GM21526 (cell line): ENCODE measurements around the gene HECTD1.
"Not testable (repeated sequence)": the region's sequence is repeated elsewhere in the genome, so short reads cannot be mapped to it uniquely, and the experiment has no call there.

Experiments
- ATAC-seq: cut with Tn5 transposase; IDR thresholded peaks from one replicate; pipeline ENCODE4 v1.9.1; 2021; ENCODE audit warnings: moderate library complexity; ENCODE audit not compliant: unreplicated experiment, low FRiP score

Gene HECTD1

GRCh38 chr14:31207755-31208545 lies at the start of gene HECTD1:
Gene HECTD1 (minus strand): TSS chr14:31207793. CDS start chr14:31205936, 1,857 bp downstream.
- peak; percentile 73 for ATAC-seq

- no peak for ATAC-seq
These were observed 49.6 kb upstream of the HECTD1 start for GRCh38 chr14:31257244-31257553.

GRCh38 chr14:31256534-31257243 lies 49.1 kb upstream of the HECTD1 start:
- no peak for ATAC-seq

GRCh38 chr14:31255918-31256317 lies 48.3 kb upstream of the HECTD1 start:
- not testable (repeated sequence) for ATAC-seq

GRCh38 chr14:31255286-31255685 lies 47.7 kb upstream of the HECTD1 start:
- ATAC-seq: no peak

GRCh38 chr14:31253746-31254471 lies 46.3 kb upstream of the HECTD1 start:
- no peak for ATAC-seq

- no peak for ATAC-seq
These were observed 45.3 kb upstream of the HECTD1 start for GRCh38 chr14:31252865-31253264.

- no peak for ATAC-seq
These were observed 43.7 kb upstream of the HECTD1 start for GRCh38 chr14:31251028-31251958.

- no peak for ATAC-seq
These were observed 37.0 kb upstream of the HECTD1 start for GRCh38 chr14:31244626-31245025.

GRCh38 chr14:31243860-31244259 lies 36.3 kb upstream of the HECTD1 start:
- ATAC-seq: no peak

GRCh38 chr14:31242161-31242940 lies 34.8 kb upstream of the HECTD1 start:
- ATAC-seq: not testable (repeated sequence)

GRCh38 chr14:31241450-31242114 lies 34.0 kb upstream of the HECTD1 start:
- no peak for ATAC-seq

GRCh38 chr14:31239741-31240140 lies 32.1 kb upstream of the HECTD1 start:
- no peak for ATAC-seq

- no peak for ATAC-seq
These were observed 27.9 kb upstream of the HECTD1 start for GRCh38 chr14:31235462-31235861.

GRCh38 chr14:31232081-31232480 lies 24.5 kb upstream of the HECTD1 start:
- no peak for ATAC-seq

GRCh38 chr14:31231272-31231671 lies 23.7 kb upstream of the HECTD1 start:
- ATAC-seq: not testable (repeated sequence)

GRCh38 chr14:31230573-31230958 lies 23.0 kb upstream of the HECTD1 start:
- ATAC-seq: no peak

- ATAC-seq: no peak
These were observed 22.3 kb upstream of the HECTD1 start for GRCh38 chr14:31229638-31230572.
